A549 (cell line): ENCODE measurements around the gene ADGRL3.

ENCODE experiments used
- CTCF ChIP-seq: fragments of >200 bp; sonication (Bioruptor Twin); formaldehyde crosslinking; IDR thresholded peaks from 3 replicates; pipeline ENCODE4 v1.5.1; 2016
- HMGXB4 ChIP-seq: fragments of 250-450 bp; sonication (Bioruptor Pico); IDR thresholded peaks from 2 replicates; pipeline ENCODE4 v1.5.0; 2021; ENCODE audit warnings: mild to moderate bottlenecking, moderate library complexity, borderline replicate concordance
- RNF2 ChIP-seq: fragments of 200-600 bp; sonication (generic); IDR thresholded peaks from 2 replicates; pipeline ENCODE4 v1.6.1; 2016; ENCODE audit warnings: low read depth, mild to moderate bottlenecking, antibody characterized with exemption, moderate library complexity, borderline replicate concordance
- SMC3 ChIP-seq: fragments of >200 bp; sonication (Bioruptor Twin); formaldehyde crosslinking; IDR thresholded peaks from 3 replicates; pipeline ENCODE4 v1.6.1; 2018; ENCODE audit warnings: inconsistent platforms

GRCh38 chr4:61309616-61310015 lies 109.5 kb downstream of the ADGRL3 start:
- TF ChIP-seq CTCF (no peak), SMC3 (no peak), RNF2 (no peak), HMGXB4 (CRISPR knock-in tag) (no peak)
